ENCODE data around the gene CD300LB.
"Not testable (repeated sequence)": the region's sequence is repeated elsewhere in the genome, so short reads cannot be mapped to it uniquely, and the experiment has no call there.

GRCh38 chr17:74558402-74558801 lies 27.1 kb upstream of the CD300LB start:
- TF ChIP-seq, protein P1, sequence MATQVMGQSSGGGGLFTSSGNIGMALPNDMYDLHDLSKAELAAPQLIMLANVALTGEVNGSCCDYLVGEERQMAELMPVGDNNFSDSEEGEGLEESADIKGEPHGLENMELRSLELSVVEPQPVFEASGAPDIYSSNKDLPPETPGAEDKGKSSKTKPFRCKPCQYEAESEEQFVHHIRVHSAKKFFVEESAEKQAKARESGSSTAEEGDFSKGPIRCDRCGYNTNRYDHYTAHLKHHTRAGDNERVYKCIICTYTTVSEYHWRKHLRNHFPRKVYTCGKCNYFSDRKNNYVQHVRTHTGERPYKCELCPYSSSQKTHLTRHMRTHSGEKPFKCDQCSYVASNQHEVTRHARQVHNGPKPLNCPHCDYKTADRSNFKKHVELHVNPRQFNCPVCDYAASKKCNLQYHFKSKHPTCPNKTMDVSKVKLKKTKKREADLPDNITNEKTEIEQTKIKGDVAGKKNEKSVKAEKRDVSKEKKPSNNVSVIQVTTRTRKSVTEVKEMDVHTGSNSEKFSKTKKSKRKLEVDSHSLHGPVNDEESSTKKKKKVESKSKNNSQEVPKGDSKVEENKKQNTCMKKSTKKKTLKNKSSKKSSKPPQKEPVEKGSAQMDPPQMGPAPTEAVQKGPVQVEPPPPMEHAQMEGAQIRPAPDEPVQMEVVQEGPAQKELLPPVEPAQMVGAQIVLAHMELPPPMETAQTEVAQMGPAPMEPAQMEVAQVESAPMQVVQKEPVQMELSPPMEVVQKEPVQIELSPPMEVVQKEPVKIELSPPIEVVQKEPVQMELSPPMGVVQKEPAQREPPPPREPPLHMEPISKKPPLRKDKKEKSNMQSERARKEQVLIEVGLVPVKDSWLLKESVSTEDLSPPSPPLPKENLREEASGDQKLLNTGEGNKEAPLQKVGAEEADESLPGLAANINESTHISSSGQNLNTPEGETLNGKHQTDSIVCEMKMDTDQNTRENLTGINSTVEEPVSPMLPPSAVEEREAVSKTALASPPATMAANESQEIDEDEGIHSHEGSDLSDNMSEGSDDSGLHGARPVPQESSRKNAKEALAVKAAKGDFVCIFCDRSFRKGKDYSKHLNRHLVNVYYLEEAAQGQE (IDR thresholded peaks at IDR 0.05) = not testable (repeated sequence)
- TF ChIP-seq, protein P2, sequence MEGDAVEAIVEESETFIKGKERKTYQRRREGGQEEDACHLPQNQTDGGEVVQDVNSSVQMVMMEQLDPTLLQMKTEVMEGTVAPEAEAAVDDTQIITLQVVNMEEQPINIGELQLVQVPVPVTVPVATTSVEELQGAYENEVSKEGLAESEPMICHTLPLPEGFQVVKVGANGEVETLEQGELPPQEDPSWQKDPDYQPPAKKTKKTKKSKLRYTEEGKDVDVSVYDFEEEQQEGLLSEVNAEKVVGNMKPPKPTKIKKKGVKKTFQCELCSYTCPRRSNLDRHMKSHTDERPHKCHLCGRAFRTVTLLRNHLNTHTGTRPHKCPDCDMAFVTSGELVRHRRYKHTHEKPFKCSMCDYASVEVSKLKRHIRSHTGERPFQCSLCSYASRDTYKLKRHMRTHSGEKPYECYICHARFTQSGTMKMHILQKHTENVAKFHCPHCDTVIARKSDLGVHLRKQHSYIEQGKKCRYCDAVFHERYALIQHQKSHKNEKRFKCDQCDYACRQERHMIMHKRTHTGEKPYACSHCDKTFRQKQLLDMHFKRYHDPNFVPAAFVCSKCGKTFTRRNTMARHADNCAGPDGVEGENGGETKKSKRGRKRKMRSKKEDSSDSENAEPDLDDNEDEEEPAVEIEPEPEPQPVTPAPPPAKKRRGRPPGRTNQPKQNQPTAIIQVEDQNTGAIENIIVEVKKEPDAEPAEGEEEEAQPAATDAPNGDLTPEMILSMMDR (IDR thresholded peaks at IDR 0.05) = not testable (repeated sequence)
- TF ChIP-seq HOXB5 (CRISPR knock-in tag; IDR thresholded peaks at IDR 0.05); BHLHE40 (IDR thresholded peaks at IDR 0.05; ENCODE audit: low read depth, low read length): not testable (repeated sequence)

Measured in A549 (cell line).